Endodermal cell (in vitro differentiated cells): ENCODE data around the gene SUPT3H. TPM values are rescaled to one million over a fixed set of nuclear protein-coding genes. Genes with fewer than 3 reads are reported as not detected.

Experiments used
- DNase-seq: peaks from one replicate; pipeline ENCODE4 v3.0.0-alpha.2; 2017
- H3K27ac ChIP-seq: 2 replicates; pipeline ENCODE4 v1.5.1; 2013; ENCODE audit warnings: mild to moderate bottlenecking, low read depth, low read length, moderate library complexity
- H3K27me3 ChIP-seq: 2 replicates; pipeline ENCODE4 v1.6.1; 2013; ENCODE audit warnings: mild to moderate bottlenecking, low read length, moderate library complexity; ENCODE audit not compliant: insufficient read depth, control insufficient read depth, poor library complexity, severe bottlenecking
- H3K36me3 ChIP-seq: 2 replicates; pipeline ENCODE4 v1.7.0; 2013; ENCODE audit warnings: mild to moderate bottlenecking, low read length, moderate library complexity; ENCODE audit not compliant: control insufficient read depth, insufficient read depth
- H3K4me1 ChIP-seq: one replicate; pipeline ENCODE4 v1.7.0; 2013; ENCODE audit warnings: low read length; ENCODE audit not compliant: control insufficient read depth, insufficient read depth
- H3K4me3 ChIP-seq: 2 replicates; pipeline ENCODE4 v1.5.1; 2013; ENCODE audit warnings: mild to moderate bottlenecking, low read length, moderate library complexity
- H3K9ac ChIP-seq: 2 replicates; pipeline ENCODE4 v1.6.1; 2013; ENCODE audit warnings: mild to moderate bottlenecking, low read length, moderate library complexity; ENCODE audit not compliant: poor library complexity, severe bottlenecking; ENCODE audit errors: extremely low read depth
- H3K9me3 ChIP-seq: 2 replicates; pipeline ENCODE4 v1.6.1; 2013; ENCODE audit warnings: mild to moderate bottlenecking, low read length, moderate library complexity; ENCODE audit not compliant: control insufficient read depth
- H3K27ac Mint-ChIP-seq: 2 replicates; pipeline ENCODE4 v1.8.0; 2020; ENCODE audit warnings: mixed read lengths
- H3K27me3 Mint-ChIP-seq: 2 replicates; pipeline ENCODE4 v1.8.0; 2021; ENCODE audit warnings: mild to moderate bottlenecking, mixed read lengths; ENCODE audit not compliant: insufficient read depth
- H3K36me3 Mint-ChIP-seq: 2 replicates; pipeline ENCODE4 v1.8.0; 2020; ENCODE audit warnings: low read depth, mixed read lengths
- H3K4me1 Mint-ChIP-seq: 2 replicates; pipeline ENCODE4 v1.8.0; 2020; ENCODE audit warnings: mixed read lengths
- H3K4me3 Mint-ChIP-seq: 2 replicates; pipeline ENCODE4 v1.8.0; 2020; ENCODE audit warnings: mild to moderate bottlenecking, moderate library complexity, mixed read lengths
- H3K9me3 Mint-ChIP-seq: 2 replicates; pipeline ENCODE4 v1.8.0; 2020; ENCODE audit warnings: mild to moderate bottlenecking, mixed read lengths
- whole genome bisulfite sequencing, 2 experiments: methylation state at CpG; one replicate each; pipeline versions ENCODE4 v1.1.5 to v1.1.7; 2013; ENCODE audit warnings: missing lambda C conversion rate in 2 of 2, mixed read lengths in 1 of 2; ENCODE audit not compliant: insufficient coverage in 1 of 2, insufficient read length in 1 of 2; 5-methylcytosine and 5-hydroxymethylcytosine counted together
- total RNA-seq, 2 donors: library from RNA; stranded (reverse); fragmentation: NEBNext Ultra II Directional in 1 of 2; extraction: Animal tissue kit (Norgen Biotek cat#: 25700) in 1 of 2; gene quantifications; 2 replicates in 1 of 2; 3 replicates in 1 of 2; pipeline ENCODE4 v1.2.1, GENCODE V29; 2021
- TF ChIP-seq, protein P1 (sequence below): fragments of 200-600 bp; sonication (generic); conservative IDR thresholded peaks from 2 replicates; pipeline ENCODE4 v1.5.0; 2021; ENCODE audit warnings: antibody characterized with exemption, mild to moderate bottlenecking

Gene SUPT3H
- total RNA-seq, 2 donors from 2014 or later: 32.4 to 34.7 TPM

GRCh38 chr6:45416700-45417099 lies 39.0 kb upstream of the SUPT3H start:
- Histone ChIP-seq H3K27me3 (peaks cover 68% of the 10 kb centered on the region), H3K4me3 (no peak overlapping the region), H3K9ac (no peak overlapping the region), H3K36me3 (no peaks in the 10 kb centered on the region), H3K4me1 (no peaks in the 10 kb centered on the region), H3K9me3 (no peaks in the 10 kb centered on the region), H3K27ac (no peak overlapping the region)
- 96 to 100% methylated on average over 1 to 2 of the region's 2 CpGs for WGBS, 2 experiments
- Mint-ChIP-seq H3K27me3 (peaks cover 72% of the 10 kb centered on the region), H3K9me3 (no peaks in the 10 kb centered on the region), H3K4me1 (peaks cover 23% of the 10 kb centered on the region), H3K36me3 (no peaks in the 10 kb centered on the region), H3K27ac (no peak overlapping the region), H3K4me3 (no peak overlapping the region)
- no peak for DNase-seq
- TF ChIP-seq, protein P1, sequence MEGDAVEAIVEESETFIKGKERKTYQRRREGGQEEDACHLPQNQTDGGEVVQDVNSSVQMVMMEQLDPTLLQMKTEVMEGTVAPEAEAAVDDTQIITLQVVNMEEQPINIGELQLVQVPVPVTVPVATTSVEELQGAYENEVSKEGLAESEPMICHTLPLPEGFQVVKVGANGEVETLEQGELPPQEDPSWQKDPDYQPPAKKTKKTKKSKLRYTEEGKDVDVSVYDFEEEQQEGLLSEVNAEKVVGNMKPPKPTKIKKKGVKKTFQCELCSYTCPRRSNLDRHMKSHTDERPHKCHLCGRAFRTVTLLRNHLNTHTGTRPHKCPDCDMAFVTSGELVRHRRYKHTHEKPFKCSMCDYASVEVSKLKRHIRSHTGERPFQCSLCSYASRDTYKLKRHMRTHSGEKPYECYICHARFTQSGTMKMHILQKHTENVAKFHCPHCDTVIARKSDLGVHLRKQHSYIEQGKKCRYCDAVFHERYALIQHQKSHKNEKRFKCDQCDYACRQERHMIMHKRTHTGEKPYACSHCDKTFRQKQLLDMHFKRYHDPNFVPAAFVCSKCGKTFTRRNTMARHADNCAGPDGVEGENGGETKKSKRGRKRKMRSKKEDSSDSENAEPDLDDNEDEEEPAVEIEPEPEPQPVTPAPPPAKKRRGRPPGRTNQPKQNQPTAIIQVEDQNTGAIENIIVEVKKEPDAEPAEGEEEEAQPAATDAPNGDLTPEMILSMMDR: no peak

DNA sequence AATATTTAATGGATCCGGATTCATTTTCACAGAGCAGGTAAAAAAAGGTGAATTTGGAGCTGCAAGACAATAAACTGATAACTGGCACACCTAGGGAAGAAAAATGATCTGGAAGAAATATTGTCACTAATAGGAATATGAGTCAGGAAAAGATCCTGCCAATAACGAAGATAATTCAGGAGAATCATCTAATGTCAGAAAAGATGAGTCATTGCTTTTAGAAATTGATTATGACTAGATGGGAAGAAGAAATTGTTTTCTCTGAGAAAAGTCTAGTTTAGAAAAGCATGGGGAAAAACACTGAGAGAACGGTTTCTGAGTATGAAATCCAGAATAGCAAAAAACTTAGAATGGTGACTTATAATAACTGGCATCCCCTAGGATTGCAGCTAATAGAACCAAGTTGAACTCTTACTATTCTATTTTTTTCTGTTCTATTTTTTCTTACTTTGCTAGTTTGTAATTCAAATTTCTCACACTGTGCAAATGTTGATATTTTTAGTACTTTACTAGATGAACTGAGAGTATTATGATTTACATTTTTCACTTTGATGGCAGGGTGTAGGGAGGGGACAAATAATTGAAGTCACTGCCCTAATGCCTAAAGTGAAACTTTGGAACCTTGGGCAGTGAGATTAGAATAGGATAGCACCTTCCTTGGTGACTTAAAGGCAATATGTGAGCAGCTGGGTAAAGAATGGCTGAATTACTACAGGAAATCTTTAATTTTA lies 38.2 kb upstream of the SUPT3H start:
- Histone ChIP-seq H3K4me3 (no peak overlapping the region), H3K9ac (no peak overlapping the region), H3K36me3 (no peaks in the 10 kb centered on the region), H3K4me1 (no peaks in the 10 kb centered on the region), H3K9me3 (no peaks in the 10 kb centered on the region), H3K27ac (no peak overlapping the region), H3K27me3 (peaks cover 61% of the 10 kb centered on the region)
- Mint-ChIP-seq H3K4me3 (no peak overlapping the region), H3K9me3 (no peaks in the 10 kb centered on the region), H3K27me3 (peaks cover 65% of the 10 kb centered on the region), H3K4me1 (peaks cover 18% of the 10 kb centered on the region), H3K27ac (no peak overlapping the region), H3K36me3 (no peaks in the 10 kb centered on the region)
- DNase-seq: no peak
- 92 to 94% methylated on average over 3 of the region's 3 CpGs for WGBS, 2 experiments
- TF ChIP-seq, protein P1: no peak

- H3K4me1 ChIP-seq: no peaks in the 10 kb centered on the region
- WGBS, 2 experiments: 51% methylated on average over 2 of the region's 2 CpGs; no CpG with 5 or more reads in 1 of the 2 experiments
- Mint-ChIP-seq H3K36me3 (no peaks in the 10 kb centered on the region), H3K9me3 (no peaks in the 10 kb centered on the region), H3K27ac (no peak overlapping the region), H3K4me1 (peaks cover 12% of the 10 kb centered on the region), H3K27me3 (peaks cover 64% of the 10 kb centered on the region), H3K4me3 (no peak overlapping the region)
- no peak overlapping the region for H3K27ac ChIP-seq
- H3K4me3 ChIP-seq: no peak overlapping the region
- H3K36me3 ChIP-seq: no peaks in the 10 kb centered on the region
- no peak for DNase-seq
- TF ChIP-seq, protein P1: no peak
- H3K9me3 ChIP-seq: no peaks in the 10 kb centered on the region
- peaks cover 54% of the 10 kb centered on the region for H3K27me3 ChIP-seq
- no peak overlapping the region for H3K9ac ChIP-seq
Observed at GRCh38 chr6:45415315-45415714, 37.6 kb upstream of the SUPT3H start.
